K562 (cell line): ENCODE results near the gene LANCL3. TPM values are rescaled to one million over a fixed set of nuclear protein-coding genes. Genes with fewer than 3 reads are reported as not detected.

Source experiments
- JUND ChIP-seq, 2 experiments: IDR thresholded peaks; 2 replicates in 1 of 2; 3 replicates in 1 of 2; pipeline ENCODE4 v1.6.1; 2011; ENCODE audit warnings: borderline replicate concordance in 2 of 2, low read depth in 2 of 2, low read length in 2 of 2, improper control_type of control experiment in 1 of 2, missing biosample characterization in 1 of 2, missing genetic modification characterization in 1 of 2, missing genetic modification reagents in 1 of 2
- KDM1A ChIP-seq, 2 experiments: fragments of 450-650 bp; IDR thresholded peaks; 2 replicates each; pipeline ENCODE4 v1.6.1; 2016; ENCODE audit warnings: mild to moderate bottlenecking in 2 of 2
- MECOM ChIP-seq: fragments of 250-450 bp; sonication (Bioruptor Pico); IDR thresholded peaks from 2 replicates; pipeline ENCODE4 v1.8.0; 2022; ENCODE audit warnings: inconsistent platforms
- MTA2 ChIP-seq: fragments of 450-650 bp; IDR thresholded peaks from 2 replicates; pipeline ENCODE4 v1.6.1; 2016; ENCODE audit warnings: low read depth
- NCOA2 ChIP-seq, 2 experiments: fragments of 450-650 bp; IDR thresholded peaks; 2 replicates each; pipeline ENCODE4 v1.6.1; 2018; ENCODE audit warnings: mild to moderate bottlenecking in 2 of 2, moderate library complexity in 1 of 2; ENCODE audit not compliant: partially characterized antibody in 2 of 2
- RBM17 ChIP-seq: fragments of 200-400 bp; formaldehyde crosslinking; IDR thresholded peaks from 2 replicates; pipeline ENCODE4 v1.6.1; 2017; ENCODE audit warnings: low read depth, mild to moderate bottlenecking, low read length, borderline replicate concordance
- SMARCA4 ChIP-seq: fragments of 450-650 bp; IDR thresholded peaks from 2 replicates; pipeline ENCODE4 v1.6.1; 2016
- SMARCC2 ChIP-seq: fragments of 450-650 bp; IDR thresholded peaks from 2 replicates; pipeline ENCODE4 v1.6.1; 2017; ENCODE audit warnings: antibody characterized with exemption, moderate library complexity, mild to moderate bottlenecking, low read depth
- SOX6 ChIP-seq: fragments of 450-650 bp; IDR thresholded peaks from 2 replicates; pipeline ENCODE4 v1.6.1; 2014; ENCODE audit warnings: mild to moderate bottlenecking
- STAT5A ChIP-seq: IDR thresholded peaks from 2 replicates; pipeline ENCODE4 v1.6.1; 2012; ENCODE audit warnings: low read length, inconsistent platforms, borderline replicate concordance
- TAL1 ChIP-seq: fragments of 450-650 bp; IDR thresholded peaks from 2 replicates; pipeline ENCODE4 v1.6.1; 2016; ENCODE audit warnings: mild to moderate bottlenecking
- TARDBP ChIP-seq: fragments of 450-650 bp; IDR thresholded peaks from 2 replicates; pipeline ENCODE4 v1.6.1; 2016
- TRIM24 ChIP-seq, 2 experiments: fragments of 450-650 bp; IDR thresholded peaks; 2 replicates each; pipeline ENCODE4 v1.6.1; 2016
- ZBTB8A ChIP-seq: fragments of 450-650 bp; IDR thresholded peaks from 2 replicates; pipeline ENCODE4 v1.6.1; 2018; ENCODE audit warnings: mild to moderate bottlenecking, moderate library complexity; ENCODE audit not compliant: partially characterized antibody
- polyA plus RNA-seq, 8 experiments: library from polyadenylated mRNA; depleted of rRNA in 4 of 8; stranded (reverse) in 5 of 8; unstranded in 3 of 8; fragments of >200 nt; fragmentation: Nextera tagmentation in 2 of 8; fragmentation: Illumina TruSeq in 1 of 8; extraction: Ambion mirVana in 2 of 8; extraction: Trizol in 1 of 8; gene quantifications; 2 replicates each; pipeline versions ENCODE4 v1.2.1 to v1.2.3, GENCODE V29; 2011 to 2014; ENCODE audit warnings: inconsistent platforms in 1 of 8, missing spikeins in 1 of 8
- total RNA-seq, 7 experiments: library from RNA; depleted of rRNA in 6 of 7; stranded (reverse); fragments of >200 nt in 6 of 7; fragmentation: Illumina TruSeq in 2 of 7; extraction: Trizol in 2 of 7; gene quantifications; 2 replicates each; pipeline versions ENCODE4 v1.2.1 to v1.2.3, GENCODE V29; 2011 to 2021; ENCODE audit warnings: low replicate concordance in 1 of 7
- TF ChIP-seq, protein P1 (sequence below), 2 experiments: fragments of 150-350 bp in 1 of 2; IDR thresholded peaks; 2 replicates each; pipeline ENCODE4 v1.6.1; 2012 to 2016; ENCODE audit warnings: low read depth in 2 of 2, low read length in 2 of 2, mild to moderate bottlenecking in 1 of 2, moderate library complexity in 1 of 2
- TF ChIP-seq, protein P2 (sequence below): fragments of 450-650 bp; formaldehyde crosslinking; IDR thresholded peaks from 2 replicates; pipeline ENCODE4 v1.4.0; 2020; ENCODE audit warnings: mild to moderate bottlenecking
- TF ChIP-seq, protein P3 (sequence below): fragments of 450-650 bp; IDR thresholded peaks from 2 replicates; pipeline ENCODE4 v1.6.1; 2017; ENCODE audit warnings: antibody characterized with exemption, mild to moderate bottlenecking
- TF ChIP-seq, protein P4 (sequence below): fragments of 450-650 bp; IDR thresholded peaks from 2 replicates; pipeline ENCODE4 v1.6.1; 2016; ENCODE audit warnings: mild to moderate bottlenecking

LANCL3 gene
- total and polyA plus RNA-seq, 9 of the 15 experiments (the other 6 are each of a cell fraction or from before 2014, with no cell fraction given): 0.41 to 1.5 (median 0.58) TPM

DNA sequence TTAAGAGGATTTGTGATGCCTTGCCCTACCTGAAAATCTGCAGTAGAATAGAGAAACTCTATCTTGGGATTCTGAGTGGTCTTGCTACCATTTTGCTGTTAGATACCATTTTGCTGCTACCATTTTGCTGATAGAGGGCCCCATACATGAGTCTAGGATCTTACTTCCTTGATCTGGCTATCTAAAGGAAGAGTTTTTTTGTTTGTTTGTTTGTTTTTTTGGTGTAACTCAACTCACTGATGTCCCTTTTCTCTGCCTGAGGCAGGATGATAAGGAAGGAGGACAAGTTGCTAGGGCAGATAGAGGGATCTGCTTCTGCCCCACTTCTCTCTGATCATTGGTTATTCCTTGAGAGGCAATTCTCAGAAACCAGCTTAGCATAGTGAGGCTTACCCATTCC, 145.1 kb downstream of the LANCL3 start (continued):
- TF ChIP-seq, protein P1, sequence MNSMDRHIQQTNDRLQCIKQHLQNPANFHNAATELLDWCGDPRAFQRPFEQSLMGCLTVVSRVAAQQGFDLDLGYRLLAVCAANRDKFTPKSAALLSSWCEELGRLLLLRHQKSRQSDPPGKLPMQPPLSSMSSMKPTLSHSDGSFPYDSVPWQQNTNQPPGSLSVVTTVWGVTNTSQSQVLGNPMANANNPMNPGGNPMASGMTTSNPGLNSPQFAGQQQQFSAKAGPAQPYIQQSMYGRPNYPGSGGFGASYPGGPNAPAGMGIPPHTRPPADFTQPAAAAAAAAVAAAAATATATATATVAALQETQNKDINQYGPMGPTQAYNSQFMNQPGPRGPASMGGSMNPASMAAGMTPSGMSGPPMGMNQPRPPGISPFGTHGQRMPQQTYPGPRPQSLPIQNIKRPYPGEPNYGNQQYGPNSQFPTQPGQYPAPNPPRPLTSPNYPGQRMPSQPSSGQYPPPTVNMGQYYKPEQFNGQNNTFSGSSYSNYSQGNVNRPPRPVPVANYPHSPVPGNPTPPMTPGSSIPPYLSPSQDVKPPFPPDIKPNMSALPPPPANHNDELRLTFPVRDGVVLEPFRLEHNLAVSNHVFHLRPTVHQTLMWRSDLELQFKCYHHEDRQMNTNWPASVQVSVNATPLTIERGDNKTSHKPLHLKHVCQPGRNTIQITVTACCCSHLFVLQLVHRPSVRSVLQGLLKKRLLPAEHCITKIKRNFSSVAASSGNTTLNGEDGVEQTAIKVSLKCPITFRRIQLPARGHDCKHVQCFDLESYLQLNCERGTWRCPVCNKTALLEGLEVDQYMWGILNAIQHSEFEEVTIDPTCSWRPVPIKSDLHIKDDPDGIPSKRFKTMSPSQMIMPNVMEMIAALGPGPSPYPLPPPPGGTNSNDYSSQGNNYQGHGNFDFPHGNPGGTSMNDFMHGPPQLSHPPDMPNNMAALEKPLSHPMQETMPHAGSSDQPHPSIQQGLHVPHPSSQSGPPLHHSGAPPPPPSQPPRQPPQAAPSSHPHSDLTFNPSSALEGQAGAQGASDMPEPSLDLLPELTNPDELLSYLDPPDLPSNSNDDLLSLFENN (IDR thresholded peaks at IDR 0.05; ENCODE audit: low read depth in 2 of 2, low read length in 2 of 2): 0 out of 4 replicates have a peak, but pooled peaks of 1 of the 2 experiments have one; percentile 51
- TF ChIP-seq SMARCA4 (peak; percentile 89), TARDBP (no peak), MTA2 (peak; percentile 92), KDM1A (IDR thresholded peaks at IDR 0.05) (peak; percentile 23 to 43; a peak in 1 of 4 replicates), MECOM (peak; percentile 34; the same call in 1 of the 2 replicates), TRIM24 (IDR thresholded peaks at IDR 0.05) (peak; percentile 70 to 76; a peak in 3 of 4 replicates), STAT5A (peak; percentile 61), SOX6 (peak; percentile 78), SMARCC2 (0 out of 2 replicates have a peak, but pooled peaks have one; percentile 58), TAL1 (peak; percentile 96), JUND (IDR thresholded peaks at IDR 0.05; ENCODE audit: borderline replicate concordance, low read depth, low read length) (0 out of 2 replicates have a peak, but pooled peaks have one; percentile 5), JUND (tag; IDR thresholded peaks at IDR 0.05; ENCODE audit: borderline replicate concordance, low read depth, low read length) (no peak; the same call in 2 of the 3 replicates), ZBTB8A (no peak), NCOA2 (IDR thresholded peaks at IDR 0.05; ENCODE audit: partially characterized antibody in 2 of 2) (peak; percentile 14 to 22), RBM17 (no peak)
- TF ChIP-seq, protein P2, sequence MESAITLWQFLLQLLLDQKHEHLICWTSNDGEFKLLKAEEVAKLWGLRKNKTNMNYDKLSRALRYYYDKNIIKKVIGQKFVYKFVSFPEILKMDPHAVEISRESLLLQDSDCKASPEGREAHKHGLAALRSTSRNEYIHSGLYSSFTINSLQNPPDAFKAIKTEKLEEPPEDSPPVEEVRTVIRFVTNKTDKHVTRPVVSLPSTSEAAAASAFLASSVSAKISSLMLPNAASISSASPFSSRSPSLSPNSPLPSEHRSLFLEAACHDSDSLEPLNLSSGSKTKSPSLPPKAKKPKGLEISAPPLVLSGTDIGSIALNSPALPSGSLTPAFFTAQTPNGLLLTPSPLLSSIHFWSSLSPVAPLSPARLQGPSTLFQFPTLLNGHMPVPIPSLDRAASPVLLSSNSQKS: no peak
- TF ChIP-seq, protein P3, sequence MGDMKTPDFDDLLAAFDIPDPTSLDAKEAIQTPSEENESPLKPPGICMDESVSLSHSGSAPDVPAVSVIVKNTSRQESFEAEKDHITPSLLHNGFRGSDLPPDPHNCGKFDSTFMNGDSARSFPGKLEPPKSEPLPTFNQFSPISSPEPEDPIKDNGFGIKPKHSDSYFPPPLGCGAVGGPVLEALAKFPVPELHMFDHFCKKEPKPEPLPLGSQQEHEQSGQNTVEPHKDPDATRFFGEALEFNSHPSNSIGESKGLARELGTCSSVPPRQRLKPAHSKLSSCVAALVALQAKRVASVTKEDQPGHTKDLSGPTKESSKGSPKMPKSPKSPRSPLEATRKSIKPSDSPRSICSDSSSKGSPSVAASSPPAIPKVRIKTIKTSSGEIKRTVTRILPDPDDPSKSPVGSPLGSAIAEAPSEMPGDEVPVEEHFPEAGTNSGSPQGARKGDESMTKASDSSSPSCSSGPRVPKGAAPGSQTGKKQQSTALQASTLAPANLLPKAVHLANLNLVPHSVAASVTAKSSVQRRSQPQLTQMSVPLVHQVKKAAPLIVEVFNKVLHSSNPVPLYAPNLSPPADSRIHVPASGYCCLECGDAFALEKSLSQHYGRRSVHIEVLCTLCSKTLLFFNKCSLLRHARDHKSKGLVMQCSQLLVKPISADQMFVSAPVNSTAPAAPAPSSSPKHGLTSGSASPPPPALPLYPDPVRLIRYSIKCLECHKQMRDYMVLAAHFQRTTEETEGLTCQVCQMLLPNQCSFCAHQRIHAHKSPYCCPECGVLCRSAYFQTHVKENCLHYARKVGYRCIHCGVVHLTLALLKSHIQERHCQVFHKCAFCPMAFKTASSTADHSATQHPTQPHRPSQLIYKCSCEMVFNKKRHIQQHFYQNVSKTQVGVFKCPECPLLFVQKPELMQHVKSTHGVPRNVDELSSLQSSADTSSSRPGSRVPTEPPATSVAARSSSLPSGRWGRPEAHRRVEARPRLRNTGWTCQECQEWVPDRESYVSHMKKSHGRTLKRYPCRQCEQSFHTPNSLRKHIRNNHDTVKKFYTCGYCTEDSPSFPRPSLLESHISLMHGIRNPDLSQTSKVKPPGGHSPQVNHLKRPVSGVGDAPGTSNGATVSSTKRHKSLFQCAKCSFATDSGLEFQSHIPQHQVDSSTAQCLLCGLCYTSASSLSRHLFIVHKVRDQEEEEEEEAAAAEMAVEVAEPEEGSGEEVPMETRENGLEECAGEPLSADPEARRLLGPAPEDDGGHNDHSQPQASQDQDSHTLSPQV: peak; percentile 65; the same call in 1 of the 2 replicates
- TF ChIP-seq, protein P4, sequence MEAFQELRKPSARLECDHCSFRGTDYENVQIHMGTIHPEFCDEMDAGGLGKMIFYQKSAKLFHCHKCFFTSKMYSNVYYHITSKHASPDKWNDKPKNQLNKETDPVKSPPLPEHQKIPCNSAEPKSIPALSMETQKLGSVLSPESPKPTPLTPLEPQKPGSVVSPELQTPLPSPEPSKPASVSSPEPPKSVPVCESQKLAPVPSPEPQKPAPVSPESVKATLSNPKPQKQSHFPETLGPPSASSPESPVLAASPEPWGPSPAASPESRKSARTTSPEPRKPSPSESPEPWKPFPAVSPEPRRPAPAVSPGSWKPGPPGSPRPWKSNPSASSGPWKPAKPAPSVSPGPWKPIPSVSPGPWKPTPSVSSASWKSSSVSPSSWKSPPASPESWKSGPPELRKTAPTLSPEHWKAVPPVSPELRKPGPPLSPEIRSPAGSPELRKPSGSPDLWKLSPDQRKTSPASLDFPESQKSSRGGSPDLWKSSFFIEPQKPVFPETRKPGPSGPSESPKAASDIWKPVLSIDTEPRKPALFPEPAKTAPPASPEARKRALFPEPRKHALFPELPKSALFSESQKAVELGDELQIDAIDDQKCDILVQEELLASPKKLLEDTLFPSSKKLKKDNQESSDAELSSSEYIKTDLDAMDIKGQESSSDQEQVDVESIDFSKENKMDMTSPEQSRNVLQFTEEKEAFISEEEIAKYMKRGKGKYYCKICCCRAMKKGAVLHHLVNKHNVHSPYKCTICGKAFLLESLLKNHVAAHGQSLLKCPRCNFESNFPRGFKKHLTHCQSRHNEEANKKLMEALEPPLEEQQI: peak; percentile 74
